PC-9 (cell line): Measurements from ENCODE around the gene SAMD9L.

Source experiments
- CTCF ChIP-seq: fragments of 200-600 bp; sonication (generic); conservative IDR thresholded peaks from 2 replicates; pipeline ENCODE4 v1.6.1; 2017; ENCODE audit warnings: mixed run types, antibody characterized with exemption, mild to moderate bottlenecking, moderate library complexity
- EZH2 ChIP-seq: fragments of 200-600 bp; sonication (generic); IDR thresholded peaks from 2 replicates; pipeline ENCODE4 v1.8.0; 2017; ENCODE audit warnings: antibody characterized with exemption, low read depth

GRCh38 chr7:93148144-93148543 lies at the start of gene SAMD9L:
- TF ChIP-seq CTCF: no peak
- no peak for TF ChIP-seq EZH2
